H1 (cell line): ENCODE results near the gene PHRF1. TPM values are rescaled to one million over a fixed set of nuclear protein-coding genes. Genes with fewer than 3 reads are reported as not detected.

Experiments
- CTCF ChIA-PET: fragments of 300-600 bp; sonication (Branson Sonifier 250); formaldehyde crosslinking; loops from one replicate; lab custom pipeline; 2021; ENCODE audit not compliant: partially characterized antibody; lab: Charles Lee
- POLR2A ChIA-PET: fragments of 300-600 bp; sonication (Branson Sonifier 250); formaldehyde crosslinking; loops from one replicate; lab custom pipeline; 2021; ENCODE audit warnings: inconsistent platforms; ENCODE audit not compliant: partially characterized antibody; lab: Charles Lee
- DNase-seq, 2 experiments: peaks; one replicate each; pipeline versions ENCODE4 v3.0.0 to v3.0.0-alpha.2; 2010 to 2022; ENCODE audit warnings: low spot score in 2 of 2, low read depth in 1 of 2, mixed read lengths in 1 of 2
- FAIRE-seq: peaks from 2 replicates; lab custom pipeline; 2011; peaks lifted over from hg19 to GRCh38; lab: Jason Lieb, UNC
- H2AFZ ChIP-seq: 2 replicates; pipeline ENCODE4 v1.8.1; 2012; ENCODE audit warnings: low read length, inconsistent platforms
- H2AK5ac ChIP-seq: 2 replicates; pipeline ENCODE4 v1.6.1; 2013; ENCODE audit warnings: low read depth, low read length
- H2BK120ac ChIP-seq: replicated peaks from 2 replicates; pipeline ENCODE3; 2013; ENCODE audit warnings: low read depth, low read length, inconsistent platforms
- H2BK12ac ChIP-seq: 2 replicates; pipeline ENCODE4 v1.6.1; 2013; ENCODE audit warnings: low read depth, low read length
- H2BK15ac ChIP-seq: 2 replicates; pipeline ENCODE4 v1.6.1; 2013; ENCODE audit warnings: low read length
- H2BK20ac ChIP-seq: 2 replicates; pipeline ENCODE4 v1.6.1; 2013; ENCODE audit warnings: low read length
- H2BK5ac ChIP-seq: 2 replicates; pipeline ENCODE4 v1.6.1; 2013; ENCODE audit warnings: low read depth, low read length
- H3K14ac ChIP-seq: 2 replicates; pipeline ENCODE4 v1.6.1; 2013; ENCODE audit warnings: inconsistent platforms; ENCODE audit not compliant: insufficient read length
- H3K18ac ChIP-seq: 2 replicates; pipeline ENCODE4 v1.6.1; 2013; ENCODE audit warnings: low read length; ENCODE audit errors: extremely low read depth
- H3K23ac ChIP-seq: 2 replicates; pipeline ENCODE4 v1.6.1; 2013; ENCODE audit warnings: inconsistent platforms; ENCODE audit not compliant: insufficient read length
- H3K23me2 ChIP-seq: 2 replicates; pipeline ENCODE4 v1.6.1; 2013; ENCODE audit warnings: low read depth, low read length
- H3K27ac ChIP-seq: 2 replicates; pipeline ENCODE4 v1.6.1; 2011; ENCODE audit warnings: low read depth, low read length, inconsistent platforms
- H3K27me3 ChIP-seq, 4 experiments: replicated peaks in 1 of 4; 1 replicate in 1 of 4; 2 replicates in 3 of 4; pipeline versions ENCODE4 v1.6.1 to v1.8.1; 2011 to 2013; ENCODE audit warnings: low read length in 3 of 4, mild to moderate bottlenecking in 3 of 4, inconsistent platforms in 2 of 4, mixed read lengths in 2 of 4, moderate library complexity in 1 of 4; ENCODE audit not compliant: control insufficient read depth in 3 of 4, insufficient read depth in 3 of 4; ENCODE audit errors: extremely low read depth in 1 of 4
- H3K36me3 ChIP-seq, 4 experiments: 2 replicates each; pipeline versions ENCODE4 v1.6.1 to v1.8.1; 2011 to 2013; ENCODE audit warnings: mild to moderate bottlenecking in 4 of 4, low read length in 3 of 4, moderate library complexity in 2 of 4, control low read depth in 1 of 4, inconsistent platforms in 1 of 4; ENCODE audit not compliant: insufficient read depth in 4 of 4, control insufficient read depth in 2 of 4
- H3K4ac ChIP-seq: replicated peaks from 2 replicates; pipeline ENCODE3; 2013; ENCODE audit warnings: low read length, low read depth, mixed read lengths, inconsistent platforms; ENCODE audit not compliant: insufficient read length
- H3K4me1 ChIP-seq, 4 experiments: replicated peaks in 1 of 4; 1 replicate in 1 of 4; 2 replicates in 3 of 4; pipeline versions ENCODE4 v1.6.1 to v1.8.1; 2011 to 2013; ENCODE audit warnings: low read length in 3 of 4, inconsistent platforms in 2 of 4, mixed read lengths in 1 of 4; ENCODE audit not compliant: insufficient read depth in 4 of 4, control insufficient read depth in 3 of 4
- H3K4me2 ChIP-seq, 2 experiments: 2 replicates each; pipeline versions ENCODE4 v1.6.1 to v1.8.1; 2011 to 2013; ENCODE audit warnings: low read depth in 2 of 2, low read length in 2 of 2, control low read depth in 1 of 2, inconsistent platforms in 1 of 2, mild to moderate bottlenecking in 1 of 2; ENCODE audit not compliant: insufficient read depth in 1 of 2
- H3K4me3 ChIP-seq, 4 experiments: fragments of 200-600, 300-600 bp in 1 of 4; sonication (generic), shearing (Covaris generic), sonication (Bioruptor Twin) in 1 of 4; 2 replicates each; pipeline versions ENCODE4 v1.5.1 to v1.8.1; 2011 to 2016; ENCODE audit warnings: low read length in 4 of 4, low read depth in 3 of 4, control low read depth in 2 of 4, inconsistent platforms in 2 of 4, mild to moderate bottlenecking in 2 of 4, mixed read lengths in 1 of 4, moderate library complexity in 1 of 4; ENCODE audit not compliant: insufficient read depth in 2 of 4; ENCODE audit errors: extremely low read depth in 1 of 4
- H3K56ac ChIP-seq: replicated peaks from 2 replicates; pipeline ENCODE3; 2013; ENCODE audit warnings: low read depth, mild to moderate bottlenecking, mixed read lengths, low read length, inconsistent platforms; ENCODE audit not compliant: insufficient read length
- H3K79me1 ChIP-seq: 2 replicates; pipeline ENCODE4 v1.6.1; 2013; ENCODE audit warnings: low read depth, low read length, control low read depth
- H3K79me2 ChIP-seq, 2 experiments: 2 replicates each; pipeline versions ENCODE4 v1.6.1 to v1.8.1; 2012 to 2013; ENCODE audit warnings: low read length in 2 of 2, mild to moderate bottlenecking in 2 of 2, inconsistent platforms in 1 of 2; ENCODE audit not compliant: insufficient read depth in 2 of 2, control insufficient read depth in 1 of 2
- H3K9ac ChIP-seq, 4 experiments: replicated peaks in 1 of 4; 1 replicate in 1 of 4; 2 replicates in 3 of 4; pipeline versions ENCODE4 v1.6.1 to v1.8.1; 2011 to 2013; ENCODE audit warnings: low read depth in 3 of 4, low read length in 3 of 4, control low read depth in 2 of 4, mild to moderate bottlenecking in 2 of 4, moderate library complexity in 2 of 4, inconsistent platforms in 1 of 4; ENCODE audit errors: extremely low read depth in 1 of 4
- H3K9me3 ChIP-seq, 2 experiments: 2 replicates each; pipeline versions ENCODE4 v1.6.1 to v1.8.1; 2012 to 2013; ENCODE audit warnings: mild to moderate bottlenecking in 2 of 2, moderate library complexity in 2 of 2, control low read depth in 1 of 2, inconsistent platforms in 1 of 2, low read depth in 1 of 2, low read length in 1 of 2, mixed read lengths in 1 of 2; ENCODE audit not compliant: insufficient read depth in 2 of 2
- H4K20me1 ChIP-seq, 2 experiments: replicated peaks in 1 of 2; 2 replicates each; pipeline versions ENCODE3 to v1.8.1; 2011 to 2013; ENCODE audit warnings: inconsistent platforms in 2 of 2, low read length in 2 of 2, mild to moderate bottlenecking in 1 of 2; ENCODE audit not compliant: insufficient read depth in 2 of 2, control insufficient read depth in 1 of 2
- H4K5ac ChIP-seq: 2 replicates; pipeline ENCODE4 v1.6.1; 2013; ENCODE audit warnings: low read length, low read depth, mixed read lengths, inconsistent platforms; ENCODE audit not compliant: insufficient read length
- H4K8ac ChIP-seq: 2 replicates; pipeline ENCODE4 v1.8.0; 2013; ENCODE audit warnings: mild to moderate bottlenecking, moderate library complexity, low read length, inconsistent platforms; ENCODE audit not compliant: insufficient read depth; ENCODE audit errors: extremely low read depth
- H4K91ac ChIP-seq: replicated peaks from 2 replicates; pipeline ENCODE3; 2013; ENCODE audit warnings: low read length, mixed read lengths, inconsistent platforms; ENCODE audit not compliant: insufficient read length
- SIX5 ChIP-seq: IDR thresholded peaks from 2 replicates; pipeline ENCODE4 v1.6.1; 2011; ENCODE audit warnings: mild to moderate bottlenecking, low read depth, low read length
- WGBS, 2 experiments: shearing (Covaris generic) in 1 of 2; methylation state at CpG; one replicate each; pipeline versions ENCODE4 v1.1.6 to v1.1.7; 2013 to 2015; ENCODE audit warnings: low lambda C conversion rate in 2 of 2, mixed read lengths in 2 of 2, inconsistent platforms in 1 of 2, low coverage in 1 of 2, missing lambda C conversion rate in 1 of 2; ENCODE audit not compliant: insufficient replicate concordance in 2 of 2, insufficient coverage in 1 of 2, insufficient read length in 1 of 2; ENCODE audit errors: extremely low coverage in 1 of 2, missing lambda C conversion rate in 1 of 2; 5-methylcytosine and 5-hydroxymethylcytosine counted together
- polyA plus RNA-seq, 7 experiments: library from polyadenylated mRNA; depleted of rRNA in 3 of 7; stranded (reverse) in 5 of 7; unstranded in 2 of 7; fragments of >200 nt in 5 of 7; fragments of 200-250 nt in 2 of 7; gene quantifications; 1 replicate in 5 of 7; 2 replicates in 1 of 7; 4 replicates in 1 of 7; pipeline versions ENCODE4 v1.2.1 to v1.2.3, GENCODE V29; 2011 to 2013; ENCODE audit warnings: missing spikeins in 2 of 7, mixed read lengths in 2 of 7
- total RNA-seq: library from RNA; stranded (reverse); fragmentation: NEBNext Ultra II Directional; extraction: Animal tissue kit (Norgen Biotek cat#: 25700); gene quantifications from 2 replicates; pipeline ENCODE4 v1.2.1, GENCODE V29; 2021

Gene PHRF1
- total and polyA plus RNA-seq, 2 of the 8 experiments (the other 6 are each of a cell fraction or from before 2014, with no cell fraction given) = 13.4 to 37.3 TPM

- H3K79me2 ChIP-seq = no peaks in the 10 kb centered on the region
- POLR2A ChIA-PET = interaction anchor here (0.8 to 2.5 kb wide), 8 partner anchors 9 to 234 kb away, joined by 3 to 8 read pairs (median 5); partner anchors contain the start of genes DRD4, IRF7 and LRRC56
- no peak overlapping the region for H3K18ac ChIP-seq
- H3K27ac ChIP-seq = no peak overlapping the region
- CTCF ChIA-PET = interaction anchor here (1.1 to 1.5 kb wide), 2 partner anchors 31 to 35 kb away, joined by 3 read pairs; no protein-coding TSS in a partner anchor
- H4K20me1 ChIP-seq = peaks cover 0 to 7% of the 10 kb centered on the region in 2 experiments
- no peak overlapping the region for H2BK12ac ChIP-seq
- H3K36me3 ChIP-seq = no peaks in the 10 kb centered on the region
- no peak overlapping the region for H2BK120ac ChIP-seq
- no peaks in the 10 kb centered on the region for H3K9me3 ChIP-seq
- no peak overlapping the region for H3K14ac ChIP-seq
- 28% methylated on average over 4 of the region's 28 CpGs; no CpG with 5 or more reads in 1 of the 2 experiments for WGBS, 2 experiments
- H4K8ac ChIP-seq = no peak overlapping the region
- no peak for DNase-seq
- no peak overlapping the region for H2BK5ac ChIP-seq
- H3K4me2 ChIP-seq = peak overlapping the region in 1 of 2 experiments; percentile 42; a peak in 1 of 4 replicates
- H3K9ac ChIP-seq = no peak overlapping the region
- H4K91ac ChIP-seq = no peak overlapping the region
- H3K79me1 ChIP-seq = no peaks in the 10 kb centered on the region
- H3K4me3 ChIP-seq = peak overlapping the region in 2 of 4 experiments; percentile 17 to 45; a peak in 3 of 8 replicates
- H3K4ac ChIP-seq = no peak overlapping the region
- no peak overlapping the region for H3K56ac ChIP-seq
- no peak for TF ChIP-seq SIX5
- TF ChIP-seq, all 59 proteins: peak for 0
- Histone ChIP-seq H3K27me3 (peaks cover 3 to 14% (median 10%) of the 10 kb centered on the region in 4 experiments; a peak in 6 of 7 replicates), H3K23ac (no peak overlapping the region), H2AFZ (no peak overlapping the region), H2AK5ac (no peak overlapping the region), H3K4me1 (peaks cover 0 to 6% (median under 1%) of the 10 kb centered on the region in 4 experiments; a peak in 2 of 7 replicates), H2BK15ac (no peak overlapping the region), H2BK20ac (no peak overlapping the region), H4K5ac (no peak overlapping the region), H3K23me2 (no peaks in the 10 kb centered on the region; the same call in 1 of the 2 replicates)
- FAIRE-seq = no peak
Observed at GRCh38 chr11:627308-627576, 51.0 kb downstream of the PHRF1 start.
